Measurements from ENCODE around the gene POFUT2. TPM values are rescaled to one million over a fixed set of nuclear protein-coding genes. Genes with fewer than 3 reads are reported as not detected.

Gene POFUT2
- total RNA-seq, 4 donors from 2014 or later: 19.5 to 66.3 (median 35.1) TPM

GRCh38 chr21:45215213-45215612, 72.5 kb downstream of the POFUT2 start:
- H3K4me3 ChIP-seq: no peak overlapping the region
- no peaks in the 10 kb centered on the region for H3K4me1 ChIP-seq
- peaks cover 0 to 55% (median 2%) of the 10 kb centered on the region in 3 donors for H3K36me3 ChIP-seq

More at GRCh38 chr21:45215213-45215612, 72.5 kb downstream of the POFUT2 start:
- no peak for DNase-seq (ENCODE audit: low spot score in 2 of 2)
- 84 to 87% methylated on average over 2 of the region's 2 CpGs for WGBS, 2 donors
- peaks cover 0 to 12% (median 3%) of the 10 kb centered on the region in 4 donors for H3K9me3 ChIP-seq
- TF ChIP-seq POLR2A (IDR thresholded peaks at IDR 0.05) (no peak), CTCF (IDR thresholded peaks at IDR 0.05) (no peak), EP300 (IDR thresholded peaks at IDR 0.05) (no peak)
- H3K27me3 ChIP-seq: no peaks in the 10 kb centered on the region
- no peak overlapping the region for H3K27ac ChIP-seq

Other genes with a start within 250 kb of the POFUT2 start
- gene ADARB1, start 213.3 kb downstream of the POFUT2 start, total RNA-seq: 10 to 100 TPM; 18.2 to 57.6 (median 32.0) TPM
- gene COL18A1, start 117.3 kb upstream of the POFUT2 start, total RNA-seq: 100 to 1,000 TPM; 124 to 224 (median 173) TPM